HPDE6-E6E7 (cell line): ENCODE results near the gene LARP6.
A peak's percentile ranks its signal among the peaks of the same experiment; 100 is the strongest.

Experiments used
- DNase-seq: peaks from one replicate; pipeline ENCODE4 v3.0.0; 2011; ENCODE audit warnings: missing footprints; ENCODE audit errors: extremely low spot score

The LARP6 gene

GRCh38 chr15:70796516-70797310, 57.2 kb downstream of the LARP6 start:
- DNase-seq, result no peak

GRCh38 chr15:70795311-70795665, 58.7 kb downstream of the LARP6 start:
- peak; percentile 86 for DNase-seq

- DNase-seq, result no peak
Observed at GRCh38 chr15:70794596-70795310, 59.2 kb downstream of the LARP6 start.

- no peak for DNase-seq
Observed at GRCh38 chr15:70793694-70794093, 60.3 kb downstream of the LARP6 start.

GRCh38 chr15:70792171-70792573, 61.8 kb downstream of the LARP6 start:
- no peak for DNase-seq

- DNase-seq, result no peak
Observed at GRCh38 chr15:70791259-70791658, 62.7 kb downstream of the LARP6 start.

GRCh38 chr15:70789213-70789612, 64.7 kb downstream of the LARP6 start:
- DNase-seq, result no peak

- no peak for DNase-seq
Observed at GRCh38 chr15:70788114-70789049, 65.6 kb downstream of the LARP6 start.

- no peak for DNase-seq
Observed at GRCh38 chr15:70786996-70787395, 67.0 kb downstream of the LARP6 start.

GRCh38 chr15:70783610-70784022, 70.3 kb downstream of the LARP6 start:
- no peak for DNase-seq

GRCh38 chr15:70783041-70783440, 70.9 kb downstream of the LARP6 start:
- DNase-seq, result no peak

- DNase-seq, result peak; percentile 33
Observed at GRCh38 chr15:70781236-70781635, 72.7 kb downstream of the LARP6 start.
